Left colon (tissue), 2 donors: ENCODE results near the gene DOK3. TPM values are rescaled to one million over a fixed set of nuclear protein-coding genes. Genes with fewer than 3 reads are reported as not detected.

Experiments
- ATAC-seq: fragments of 200-7000 bp; cut with Tn5 transposase; one replicate; pipeline ENCODE4 v1.9.1; 2020; ENCODE audit warnings: mild to moderate bottlenecking, moderate library complexity
- DNase-seq, 2 donors: peaks; one replicate each; pipeline ENCODE4 v3.0.0-alpha.2; 2020
- intact Hi-C, 2 donors: fragments of 100-400 bp; cut with DNase I in 1 of 2; cut with micrococcal nuclease in 1 of 2; formaldehyde crosslinking; loops; one replicate each; pipeline versions ENCODE4 v1.11.2 to v1.14.0; 2022; cut with DNase I, micrococcal nuclease
- total RNA-seq, 2 donors: library from RNA; stranded (reverse); fragmentation: NEBNext Ultra II Directional; extraction: Animal tissue kit (Norgen Biotek cat#: 25700); gene quantifications; one replicate each; pipeline ENCODE4 v1.2.1, GENCODE V29; 2021
- donor health status: DM: no; HTN: no; CAD: no.
- donor health status: DM: yes; HTN: yes; CAD: no.

Gene DOK3
- total RNA-seq, 2 donors from 2014 or later: 4.1 to 8.9 TPM

- intact Hi-C loops: no loop called here
- DNase-seq (peak; percentile 96 to 98), ATAC-seq (peak; percentile 89)
Measured at GRCh38 chr5:177516601-177517568, 7.3 kb upstream of the DOK3 start, which contains the start of gene DDX41. TSS of gene DDX41 (minus strand) at chr5:177516961. CDS start at chr5:177516945, 16 bp downstream.

GRCh38 chr5:177515580-177515979 is 6.0 kb upstream of the DOK3 start:
- ATAC-seq: no peak
- intact Hi-C loops: no loop called here
- DNase-seq: no peak

GRCh38 chr5:177514541-177514940 is 4.9 kb upstream of the DOK3 start:
- intact Hi-C loops: no loop called here
- ATAC-seq (no peak), DNase-seq (no peak)

GRCh38 chr5:177513500-177513899 is 3.9 kb upstream of the DOK3 start:
- intact Hi-C loops: no loop called here
- no peak for ATAC-seq
- DNase-seq: no peak

- DNase-seq: no peak
- intact Hi-C loops: no loop called here
Measured at GRCh38 chr5:177512736-177513380, 3.2 kb upstream of the DOK3 start.

GRCh38 chr5:177511796-177512675 is 2.4 kb upstream of the DOK3 start:
- DNase-seq (no peak), ATAC-seq (no peak)
- intact Hi-C loops: no loop called here

More at GRCh38 chr5:177512736-177513380, 3.2 kb upstream of the DOK3 start:
- ATAC-seq: no peak

GRCh38 chr5:177511181-177511580 is 1.6 kb upstream of the DOK3 start:
- intact Hi-C loops: no loop called here
- no peak for ATAC-seq
- DNase-seq: no peak

GRCh38 chr5:177510567-177511053 is 984 bp upstream of the DOK3 start:
- DNase-seq (no peak), ATAC-seq (no peak)
- intact Hi-C loops: no loop called here

- ATAC-seq (peak; percentile 4), DNase-seq (no peak)
- intact Hi-C loops: no loop called here
Measured at GRCh38 chr5:177509991-177510566, 453 bp upstream of the DOK3 start.

GRCh38 chr5:177508837-177509236 is 789 bp downstream of the DOK3 start:
- ATAC-seq (no peak), DNase-seq (no peak)
- intact Hi-C loops: no loop called here

GRCh38 chr5:177508221-177508611 is 1.4 kb downstream of the DOK3 start:
- ATAC-seq (no peak), DNase-seq (no peak)
- intact Hi-C loops: no loop called here

- intact Hi-C loops: no loop called here
- DNase-seq: no peak
Measured at GRCh38 chr5:177507596-177508220, 1.9 kb downstream of the DOK3 start.

GRCh38 chr5:177507165-177507564 is 2.5 kb downstream of the DOK3 start:
- intact Hi-C loops: no loop called here
- ATAC-seq (no peak), DNase-seq (no peak)

More at GRCh38 chr5:177507596-177508220, 1.9 kb downstream of the DOK3 start:
- no peak for ATAC-seq

GRCh38 chr5:177505075-177505474 is 4.6 kb downstream of the DOK3 start:
- DNase-seq (no peak), ATAC-seq (no peak)
- intact Hi-C loops: no loop called here

- no peak for DNase-seq
- no peak for ATAC-seq
- intact Hi-C loops: loop anchor here in 1 of 2 donors (5.0 kb wide), 1 partner anchor 112 kb away; no protein-coding TSS in a partner anchor
Measured at GRCh38 chr5:177504086-177505056, 5.3 kb downstream of the DOK3 start.

- DNase-seq: no peak
- no peak for ATAC-seq
- intact Hi-C loops: loop anchor here in 1 of 2 donors (5.0 kb wide), 1 partner anchor 111 kb away; no protein-coding TSS in a partner anchor
Measured at GRCh38 chr5:177503351-177504085, 6.1 kb downstream of the DOK3 start.
